SK-N-SH treated with all-trans-retinoic acid at 6 μM for 48 hours (cell line): ENCODE results near the gene ARSB.
A peak's percentile ranks its signal among the peaks of the same experiment; 100 is the strongest.

Source experiments
- ATAC-seq: fragments of 200-7000 bp; cut with Tn5 transposase; 3 replicates; pipeline ENCODE4 v1.9.1; 2020; ENCODE audit warnings: mild to moderate bottlenecking, moderate library complexity
- ARNTL ChIP-seq: fragments of 450-650 bp; formaldehyde crosslinking; IDR thresholded peaks from 2 replicates; pipeline ENCODE4 v1.5.0; 2020; ENCODE audit warnings: low read depth, mild to moderate bottlenecking, moderate library complexity, borderline replicate concordance
- BACH2 ChIP-seq: fragments of 250-450 bp; sonication (Bioruptor Pico); IDR thresholded peaks from 2 replicates; pipeline ENCODE4 v1.9.0; 2021; ENCODE audit warnings: mild to moderate bottlenecking, borderline replicate concordance
- CSRNP3 ChIP-seq: fragments of 250-450 bp; sonication (Bioruptor Pico); IDR thresholded peaks from 2 replicates; pipeline ENCODE4 v1.5.1; 2021; ENCODE audit warnings: mild to moderate bottlenecking, moderate library complexity
- ESRRG ChIP-seq: fragments of 250-450 bp; sonication (Bioruptor Pico); IDR thresholded peaks from 2 replicates; pipeline ENCODE4 v1.6.1; 2021; ENCODE audit warnings: mild to moderate bottlenecking
- GLIS3 ChIP-seq: fragments of 250-450 bp; sonication (Bioruptor Pico); IDR thresholded peaks from 2 replicates; pipeline ENCODE4 v1.5.0; 2020; ENCODE audit warnings: mild to moderate bottlenecking, moderate library complexity
- ISL1 ChIP-seq: fragments of 250-450 bp; sonication (Bioruptor Pico); IDR thresholded peaks from 2 replicates; pipeline ENCODE4 v2.1.2; 2022; ENCODE audit warnings: mild to moderate bottlenecking, moderate library complexity
- OSR1 ChIP-seq: fragments of 250-450 bp; sonication (Bioruptor Pico); IDR thresholded peaks from 2 replicates; pipeline ENCODE4 v1.8.0; 2022; ENCODE audit warnings: moderate library complexity, mild to moderate bottlenecking, inconsistent platforms
- POU6F1 ChIP-seq: fragments of 250-450 bp; sonication (Bioruptor Pico); IDR thresholded peaks from 2 replicates; pipeline ENCODE4 v1.8.0; 2021; ENCODE audit warnings: low read depth, mild to moderate bottlenecking, moderate library complexity, borderline replicate concordance
- PPARA ChIP-seq: fragments of 250-450 bp; sonication (Bioruptor Pico); IDR thresholded peaks from 2 replicates; pipeline ENCODE4 v1.5.0; 2020; ENCODE audit warnings: mild to moderate bottlenecking, borderline replicate concordance
- SNAI2 ChIP-seq: fragments of 250-450 bp; sonication (Bioruptor Pico); IDR thresholded peaks from 2 replicates; pipeline ENCODE4 v1.5.0; 2020; ENCODE audit warnings: mild to moderate bottlenecking, moderate library complexity
- TCF4 ChIP-seq: fragments of 250-450 bp; sonication (Bioruptor Pico); IDR thresholded peaks from 2 replicates; pipeline ENCODE4 v1.8.0; 2021; ENCODE audit warnings: mild to moderate bottlenecking, moderate library complexity, borderline replicate concordance
- TOX ChIP-seq: fragments of 250-450 bp; sonication (Bioruptor Pico); IDR thresholded peaks from 2 replicates; pipeline ENCODE4 v1.8.0; 2021; ENCODE audit warnings: mild to moderate bottlenecking, moderate library complexity, borderline replicate concordance
- ZFP3 ChIP-seq: fragments of 250-450 bp; sonication (Bioruptor Pico); IDR thresholded peaks from 2 replicates; pipeline ENCODE4 v1.5.0; 2020; ENCODE audit warnings: mild to moderate bottlenecking, moderate library complexity
- ZFP30 ChIP-seq: fragments of 450-650 bp; formaldehyde crosslinking; IDR thresholded peaks from 2 replicates; pipeline ENCODE4 v1.5.0; 2022; ENCODE audit warnings: mild to moderate bottlenecking, moderate library complexity
- ZNF565 ChIP-seq: fragments of 450-650 bp; formaldehyde crosslinking; conservative IDR thresholded peaks from 2 replicates; pipeline ENCODE4 v1.5.0; 2020; ENCODE audit warnings: low read depth, mild to moderate bottlenecking, moderate library complexity
- ZNF8 ChIP-seq: fragments of 450-650 bp; formaldehyde crosslinking; IDR thresholded peaks from 2 replicates; pipeline ENCODE4 v1.5.0; 2020; ENCODE audit warnings: mild to moderate bottlenecking, moderate library complexity
- TF ChIP-seq, protein P1 (sequence below): fragments of 250-450 bp; sonication (Bioruptor Pico); IDR thresholded peaks from 2 replicates; pipeline ENCODE4 v1.5.1; 2020; ENCODE audit warnings: low read depth, mild to moderate bottlenecking, moderate library complexity
- TF ChIP-seq, protein P2 (sequence below): fragments of 250-450 bp; sonication (Bioruptor Pico); IDR thresholded peaks from 2 replicates; pipeline ENCODE4 v1.8.0; 2020; ENCODE audit warnings: mild to moderate bottlenecking, moderate library complexity, borderline replicate concordance
- TF ChIP-seq, protein P3 (sequence below): fragments of 250-450 bp; sonication (Bioruptor Pico); IDR thresholded peaks from 2 replicates; pipeline ENCODE4 v1.5.0; 2020; ENCODE audit warnings: mild to moderate bottlenecking, moderate library complexity

The ARSB gene

DNA sequence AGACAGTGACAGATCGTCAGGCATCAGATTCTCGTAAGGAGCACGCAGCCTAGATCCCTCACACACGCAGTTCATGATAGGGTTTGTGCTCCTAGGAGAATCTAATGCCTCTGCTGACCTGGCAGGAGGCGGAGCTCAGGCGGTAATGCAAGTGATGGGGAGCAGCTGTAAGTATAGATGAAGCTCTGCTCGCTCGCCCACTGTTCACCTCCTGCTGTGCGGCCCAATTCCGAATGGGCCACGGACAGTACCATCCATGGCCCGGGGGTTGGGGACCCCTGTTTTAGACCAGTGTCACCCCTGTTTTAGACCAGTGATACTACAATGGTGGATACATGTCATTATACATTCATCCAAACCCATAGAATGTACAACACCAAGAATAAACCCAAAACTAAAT, 4.0 kb upstream of the ARSB start (continued):
- TF ChIP-seq, protein P1, sequence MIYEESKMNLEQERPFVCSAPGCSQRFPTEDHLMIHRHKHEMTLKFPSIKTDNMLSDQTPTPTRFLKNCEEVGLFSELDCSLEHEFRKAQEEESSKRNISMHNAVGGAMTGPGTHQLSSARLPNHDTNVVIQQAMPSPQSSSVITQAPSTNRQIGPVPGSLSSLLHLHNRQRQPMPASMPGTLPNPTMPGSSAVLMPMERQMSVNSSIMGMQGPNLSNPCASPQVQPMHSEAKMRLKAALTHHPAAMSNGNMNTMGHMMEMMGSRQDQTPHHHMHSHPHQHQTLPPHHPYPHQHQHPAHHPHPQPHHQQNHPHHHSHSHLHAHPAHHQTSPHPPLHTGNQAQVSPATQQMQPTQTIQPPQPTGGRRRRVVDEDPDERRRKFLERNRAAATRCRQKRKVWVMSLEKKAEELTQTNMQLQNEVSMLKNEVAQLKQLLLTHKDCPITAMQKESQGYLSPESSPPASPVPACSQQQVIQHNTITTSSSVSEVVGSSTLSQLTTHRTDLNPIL (CRISPR knock-in tag) = no peak
- no peak for TF ChIP-seq ZFP30 (CRISPR knock-in tag)
- TF ChIP-seq, protein P2, sequence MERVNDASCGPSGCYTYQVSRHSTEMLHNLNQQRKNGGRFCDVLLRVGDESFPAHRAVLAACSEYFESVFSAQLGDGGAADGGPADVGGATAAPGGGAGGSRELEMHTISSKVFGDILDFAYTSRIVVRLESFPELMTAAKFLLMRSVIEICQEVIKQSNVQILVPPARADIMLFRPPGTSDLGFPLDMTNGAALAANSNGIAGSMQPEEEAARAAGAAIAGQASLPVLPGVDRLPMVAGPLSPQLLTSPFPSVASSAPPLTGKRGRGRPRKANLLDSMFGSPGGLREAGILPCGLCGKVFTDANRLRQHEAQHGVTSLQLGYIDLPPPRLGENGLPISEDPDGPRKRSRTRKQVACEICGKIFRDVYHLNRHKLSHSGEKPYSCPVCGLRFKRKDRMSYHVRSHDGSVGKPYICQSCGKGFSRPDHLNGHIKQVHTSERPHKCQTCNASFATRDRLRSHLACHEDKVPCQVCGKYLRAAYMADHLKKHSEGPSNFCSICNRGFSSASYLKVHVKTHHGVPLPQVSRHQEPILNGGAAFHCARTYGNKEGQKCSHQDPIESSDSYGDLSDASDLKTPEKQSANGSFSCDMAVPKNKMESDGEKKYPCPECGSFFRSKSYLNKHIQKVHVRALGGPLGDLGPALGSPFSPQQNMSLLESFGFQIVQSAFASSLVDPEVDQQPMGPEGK (CRISPR knock-in tag) = no peak
- no peak for TF ChIP-seq ZFP3
- no peak for TF ChIP-seq ISL1 (CRISPR knock-in tag)
- TF ChIP-seq BACH2 (CRISPR knock-in tag) = no peak
- no peak for TF ChIP-seq GLIS3 (CRISPR knock-in tag)
- no peak for TF ChIP-seq OSR1 (CRISPR knock-in tag)

GRCh38 chr5:78985725-78986223, 664 bp upstream of the ARSB start:
- TF ChIP-seq, protein P1 (CRISPR knock-in tag) = no peak
- peak; percentile 30 for ATAC-seq

- TF ChIP-seq, protein P3, sequence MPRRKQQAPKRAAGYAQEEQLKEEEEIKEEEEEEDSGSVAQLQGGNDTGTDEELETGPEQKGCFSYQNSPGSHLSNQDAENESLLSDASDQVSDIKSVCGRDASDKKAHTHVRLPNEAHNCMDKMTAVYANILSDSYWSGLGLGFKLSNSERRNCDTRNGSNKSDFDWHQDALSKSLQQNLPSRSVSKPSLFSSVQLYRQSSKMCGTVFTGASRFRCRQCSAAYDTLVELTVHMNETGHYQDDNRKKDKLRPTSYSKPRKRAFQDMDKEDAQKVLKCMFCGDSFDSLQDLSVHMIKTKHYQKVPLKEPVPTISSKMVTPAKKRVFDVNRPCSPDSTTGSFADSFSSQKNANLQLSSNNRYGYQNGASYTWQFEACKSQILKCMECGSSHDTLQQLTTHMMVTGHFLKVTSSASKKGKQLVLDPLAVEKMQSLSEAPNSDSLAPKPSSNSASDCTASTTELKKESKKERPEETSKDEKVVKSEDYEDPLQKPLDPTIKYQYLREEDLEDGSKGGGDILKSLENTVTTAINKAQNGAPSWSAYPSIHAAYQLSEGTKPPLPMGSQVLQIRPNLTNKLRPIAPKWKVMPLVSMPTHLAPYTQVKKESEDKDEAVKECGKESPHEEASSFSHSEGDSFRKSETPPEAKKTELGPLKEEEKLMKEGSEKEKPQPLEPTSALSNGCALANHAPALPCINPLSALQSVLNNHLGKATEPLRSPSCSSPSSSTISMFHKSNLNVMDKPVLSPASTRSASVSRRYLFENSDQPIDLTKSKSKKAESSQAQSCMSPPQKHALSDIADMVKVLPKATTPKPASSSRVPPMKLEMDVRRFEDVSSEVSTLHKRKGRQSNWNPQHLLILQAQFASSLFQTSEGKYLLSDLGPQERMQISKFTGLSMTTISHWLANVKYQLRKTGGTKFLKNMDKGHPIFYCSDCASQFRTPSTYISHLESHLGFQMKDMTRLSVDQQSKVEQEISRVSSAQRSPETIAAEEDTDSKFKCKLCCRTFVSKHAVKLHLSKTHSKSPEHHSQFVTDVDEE (CRISPR knock-in tag) = no peak
- no peak for TF ChIP-seq TCF4 (CRISPR knock-in tag)
- TF ChIP-seq PPARA = no peak
- no peak for TF ChIP-seq SNAI2 (CRISPR knock-in tag)
- ATAC-seq = peak; percentile 88
These were observed 533 bp downstream of the ARSB start for GRCh38 chr5:78984439-78985115.

DNA sequence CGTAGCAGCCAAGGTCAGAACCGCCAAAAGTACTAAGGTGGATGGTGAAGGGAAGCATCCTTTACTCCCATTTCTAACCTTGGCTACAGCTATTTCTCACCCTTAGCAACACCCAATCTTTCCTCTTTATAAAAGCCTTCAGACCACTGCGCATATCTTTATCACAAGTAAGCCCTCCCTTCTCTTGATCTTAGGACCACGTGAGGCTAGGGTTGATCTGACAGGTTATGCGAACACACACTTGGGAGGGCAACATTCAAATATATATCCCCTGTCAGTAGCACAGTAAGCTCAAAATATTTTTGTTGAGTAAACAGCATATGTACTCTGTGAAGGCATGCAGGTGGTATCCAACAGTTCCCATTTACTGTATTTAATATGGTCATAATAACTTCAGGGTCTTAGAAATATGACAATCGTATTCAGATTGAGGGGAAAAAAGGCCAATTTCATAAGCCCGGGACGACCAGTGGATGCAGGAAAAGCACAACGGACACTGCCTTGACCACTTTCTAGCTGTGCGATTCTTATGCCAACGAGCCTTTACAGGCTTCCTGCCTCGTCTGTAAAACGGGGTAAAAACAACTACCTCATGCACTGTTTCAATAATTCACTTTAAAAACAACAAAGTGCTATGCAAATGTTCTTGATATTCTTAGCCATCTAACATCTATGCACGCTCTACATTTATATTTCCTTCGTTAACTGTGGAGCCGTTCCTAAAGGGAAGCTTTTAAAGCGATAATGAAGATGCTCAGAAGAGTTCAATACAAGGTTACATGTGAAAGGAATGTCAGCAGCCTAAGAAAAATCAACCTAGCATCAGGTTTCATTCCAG, 1.3 kb downstream of the ARSB start:
- peak; percentile 19 for ATAC-seq
- TF ChIP-seq, protein P2 (CRISPR knock-in tag) = no peak
- no peak for TF ChIP-seq TOX (CRISPR knock-in tag)
- no peak for TF ChIP-seq PPARA
- TF ChIP-seq ESRRG = no peak
- no peak for TF ChIP-seq ZFP3
- no peak for TF ChIP-seq ZNF8 (CRISPR knock-in tag)
- no peak for TF ChIP-seq GLIS3 (CRISPR knock-in tag)
- TF ChIP-seq ZNF565 (CRISPR knock-in tag) = no peak
- no peak for TF ChIP-seq CSRNP3 (CRISPR knock-in tag)
- no peak for TF ChIP-seq BACH2 (CRISPR knock-in tag)
- TF ChIP-seq TCF4 (CRISPR knock-in tag) = no peak
- no peak for TF ChIP-seq ARNTL (CRISPR knock-in tag)
- no peak for TF ChIP-seq SNAI2 (CRISPR knock-in tag)
- TF ChIP-seq OSR1 (CRISPR knock-in tag) = no peak
- no peak for TF ChIP-seq POU6F1 (CRISPR knock-in tag)
